Measurements from ENCODE around the gene ZNF30. TPM values are rescaled to one million over a fixed set of nuclear protein-coding genes. Genes with fewer than 3 reads are reported as not detected.

ZNF30 gene
- total and polyA plus RNA-seq, 2 donors (not counting 1 experiment from before 2014, with no cell fraction given) = 2.7 to 4.3 TPM

DNA sequence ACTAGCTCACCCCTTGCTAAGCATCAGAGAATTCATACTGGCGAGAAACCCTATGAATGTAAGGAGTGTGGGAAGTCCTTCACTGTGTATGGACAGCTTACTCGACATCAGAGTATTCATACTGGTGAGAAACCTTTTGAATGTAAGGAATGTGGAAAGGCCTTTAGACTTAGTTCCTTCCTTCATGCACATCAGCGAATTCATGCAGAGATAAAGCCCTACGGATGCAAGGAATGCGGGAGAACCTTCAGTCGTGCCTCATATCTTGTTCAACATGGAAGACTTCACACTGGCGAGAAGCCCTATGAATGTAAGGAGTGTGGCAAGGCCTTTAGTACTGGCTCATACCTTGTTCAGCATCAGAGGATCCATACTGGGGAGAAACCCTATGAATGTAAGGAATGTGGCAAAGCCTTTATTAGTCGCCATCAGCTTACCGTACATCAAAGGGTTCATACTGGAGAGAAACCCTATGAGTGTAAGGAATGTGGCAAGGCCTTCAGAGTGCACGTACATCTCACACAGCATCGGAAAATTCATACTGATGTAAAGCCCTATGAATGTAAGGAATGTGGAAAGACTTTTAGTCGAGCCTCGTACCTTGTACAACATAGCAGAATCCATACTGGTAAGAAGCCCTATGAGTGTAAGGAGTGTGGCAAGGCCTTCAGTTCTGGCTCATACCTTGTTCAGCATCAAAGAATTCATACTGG, 17.3 kb downstream of the ZNF30 start:
- Histone ChIP-seq H3K79me2 (ENCODE audit: control insufficient read depth, insufficient read depth, low read length) (no peaks in the 10 kb centered on the region), H3K4me3 (replicated peaks in 1 of 4; ENCODE audit: control extremely low read depth in 1 of 4, insufficient read depth in 1 of 4, low read depth in 3 of 4, low read length in 4 of 4) (no peak overlapping the region), H2AFZ (ENCODE audit: low read length) (no peak overlapping the region), H3K27me3 (ENCODE audit: control insufficient read depth, insufficient read depth, low read length) (no peaks in the 10 kb centered on the region), H3K9me3 (ENCODE audit: control insufficient read depth, insufficient read depth, low read depth, low read length) (peaks cover 3% of the 10 kb centered on the region), H3K4me1 (ENCODE audit: control insufficient read depth, extremely low read depth, insufficient read depth, low read length) (no peaks in the 10 kb centered on the region), H3K27ac (ENCODE audit: insufficient read depth, low read length) (no peak overlapping the region), H3K9ac (ENCODE audit: insufficient read depth, low read length) (no peak overlapping the region), H3K36me3 (ENCODE audit: control insufficient read depth, insufficient read depth, low read length) (no peaks in the 10 kb centered on the region), H3K4me2 (ENCODE audit: extremely low read depth, insufficient read depth, low read length) (no peak overlapping the region), H4K20me1 (ENCODE audit: control insufficient read depth, extremely low read depth, insufficient read depth, low read length) (no peaks in the 10 kb centered on the region)
- TF ChIP-seq CTCF (conservative IDR thresholded peaks at IDR 0.05 in 1 of 2, IDR thresholded peaks at IDR 0.05 in 1 of 2; ENCODE audit: low read depth in 1 of 2, low read length in 2 of 2) = no peak
- TF ChIP-seq EZH2 (IDR thresholded peaks at IDR 0.05; ENCODE audit: low read length, missing control alignments) = no peak
- no peak for DNase-seq (ENCODE audit: low read depth in 2 of 2)

- Histone ChIP-seq H3K4me3 (replicated peaks in 1 of 4; ENCODE audit: control extremely low read depth in 1 of 4, insufficient read depth in 1 of 4, low read depth in 3 of 4, low read length in 4 of 4) (no peak overlapping the region), H3K36me3 (ENCODE audit: control insufficient read depth, insufficient read depth, low read length) (peaks cover 6% of the 10 kb centered on the region), H3K9me3 (ENCODE audit: control insufficient read depth, insufficient read depth, low read depth, low read length) (peaks cover 7% of the 10 kb centered on the region), H4K20me1 (ENCODE audit: control insufficient read depth, extremely low read depth, insufficient read depth, low read length) (no peaks in the 10 kb centered on the region), H3K4me1 (ENCODE audit: control insufficient read depth, extremely low read depth, insufficient read depth, low read length) (no peaks in the 10 kb centered on the region), H3K27ac (ENCODE audit: insufficient read depth, low read length) (no peak overlapping the region), H3K4me2 (ENCODE audit: extremely low read depth, insufficient read depth, low read length) (no peak overlapping the region), H3K27me3 (ENCODE audit: control insufficient read depth, insufficient read depth, low read length) (no peaks in the 10 kb centered on the region), H3K79me2 (ENCODE audit: control insufficient read depth, insufficient read depth, low read length) (no peaks in the 10 kb centered on the region), H3K9ac (ENCODE audit: insufficient read depth, low read length) (no peak overlapping the region), H2AFZ (ENCODE audit: low read length) (no peak overlapping the region)
- no peak for DNase-seq (ENCODE audit: low read depth in 2 of 2)
- TF ChIP-seq CTCF (conservative IDR thresholded peaks at IDR 0.05 in 1 of 2, IDR thresholded peaks at IDR 0.05 in 1 of 2; ENCODE audit: low read depth in 1 of 2, low read length in 2 of 2) (no peak), EZH2 (IDR thresholded peaks at IDR 0.05; ENCODE audit: low read length, missing control alignments) (no peak)
Observed at GRCh38 chr19:34953092-34953491, 26.4 kb downstream of the ZNF30 start.

DNA sequence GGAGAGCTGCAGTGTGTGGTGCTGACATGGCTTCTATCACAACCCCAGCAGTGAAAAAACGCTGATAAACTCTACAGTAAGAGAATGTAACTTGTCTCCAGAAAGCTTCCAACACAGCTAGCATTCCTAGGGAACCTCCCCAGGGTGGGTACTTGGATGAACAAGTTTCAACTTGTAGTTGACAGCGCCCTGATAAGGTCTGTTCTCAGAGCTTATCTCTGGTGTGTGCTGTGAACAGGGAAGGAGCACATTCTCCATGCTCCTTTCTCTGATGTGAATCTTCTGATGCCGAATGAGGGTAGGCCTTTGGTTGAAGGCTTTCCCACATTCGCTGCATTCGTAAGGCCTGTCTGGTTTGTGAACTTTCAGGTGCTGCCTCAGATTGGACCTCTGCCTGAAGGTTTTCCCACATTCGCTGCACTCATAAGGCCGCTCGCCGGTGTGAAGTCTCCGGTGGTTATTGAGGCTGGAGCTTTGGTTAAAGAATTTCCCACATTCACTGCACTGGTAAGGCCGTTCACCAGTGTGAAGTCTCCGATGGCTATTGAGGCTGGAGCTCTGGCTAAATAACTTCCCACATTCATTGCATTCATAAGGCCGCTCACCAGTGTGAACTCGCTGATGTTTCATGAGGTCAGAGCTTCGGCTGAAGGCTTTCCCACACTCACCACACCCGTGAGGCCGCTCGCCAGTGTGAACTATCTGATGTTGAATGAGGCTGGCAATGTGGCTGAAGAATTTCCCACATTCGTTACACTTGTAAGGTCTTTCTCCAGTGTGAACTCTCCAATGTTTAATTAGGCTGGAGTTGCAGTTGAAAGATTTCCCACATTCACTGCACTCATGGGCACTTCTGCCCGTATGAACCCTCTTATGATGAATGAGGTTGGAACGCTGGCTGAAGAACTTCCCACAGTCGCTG, 31.4 kb downstream of the ZNF30 start:
- Histone ChIP-seq H3K4me2 (ENCODE audit: extremely low read depth, insufficient read depth, low read length) (no peak overlapping the region), H3K4me1 (ENCODE audit: control insufficient read depth, extremely low read depth, insufficient read depth, low read length) (peaks cover 9% of the 10 kb centered on the region), H3K36me3 (ENCODE audit: control insufficient read depth, insufficient read depth, low read length) (peaks cover 14% of the 10 kb centered on the region), H3K4me3 (replicated peaks in 1 of 4; ENCODE audit: control extremely low read depth in 1 of 4, insufficient read depth in 1 of 4, low read depth in 3 of 4, low read length in 4 of 4) (no peak overlapping the region), H3K27me3 (ENCODE audit: control insufficient read depth, insufficient read depth, low read length) (no peaks in the 10 kb centered on the region), H3K9me3 (ENCODE audit: control insufficient read depth, insufficient read depth, low read depth, low read length) (peaks cover 14% of the 10 kb centered on the region), H3K9ac (ENCODE audit: insufficient read depth, low read length) (no peak overlapping the region), H2AFZ (ENCODE audit: low read length) (no peak overlapping the region), H3K27ac (ENCODE audit: insufficient read depth, low read length) (no peak overlapping the region), H3K79me2 (ENCODE audit: control insufficient read depth, insufficient read depth, low read length) (peaks cover 2% of the 10 kb centered on the region), H4K20me1 (ENCODE audit: control insufficient read depth, extremely low read depth, insufficient read depth, low read length) (no peaks in the 10 kb centered on the region)
- TF ChIP-seq CTCF (conservative IDR thresholded peaks at IDR 0.05 in 1 of 2, IDR thresholded peaks at IDR 0.05 in 1 of 2; ENCODE audit: low read depth in 1 of 2, low read length in 2 of 2) (no peak), EZH2 (IDR thresholded peaks at IDR 0.05; ENCODE audit: low read length, missing control alignments) (no peak)
- DNase-seq (ENCODE audit: low read depth in 2 of 2) = no peak
